Measurements from ENCODE around the gene LBH. TPM values are rescaled to one million over a fixed set of nuclear protein-coding genes. Genes with fewer than 3 reads are reported as not detected.
A peak's percentile ranks its signal among the peaks of the same experiment; 100 is the strongest.

Gene LBH
- total and polyA plus RNA-seq, 2 of the 13 experiments (the other 11 are each of a cell fraction or from before 2014, with no cell fraction given), result 0.09 to 0.25 TPM

DNA sequence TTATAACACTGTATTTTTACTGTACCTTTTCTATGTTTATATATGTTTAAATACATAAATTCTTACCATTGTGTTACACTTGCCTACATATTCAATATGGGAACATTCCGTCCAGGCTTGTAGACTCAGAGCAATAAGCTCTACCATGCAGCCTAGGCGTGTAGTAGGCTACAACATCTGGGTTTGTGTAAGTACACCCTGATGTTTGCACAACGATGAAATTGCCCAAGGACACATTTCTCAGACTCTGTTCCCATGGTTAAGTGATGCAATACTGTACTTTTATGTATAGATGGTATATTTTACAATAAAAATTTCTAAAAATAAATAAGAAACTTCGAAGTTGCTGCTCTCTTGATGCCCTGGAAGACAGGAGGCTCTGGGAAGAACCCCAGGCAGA lies 46.2 kb upstream of the LBH start (continued):
- peak; percentile 80 for TF ChIP-seq ARID5B (CRISPR knock-in tag; IDR thresholded peaks at IDR 0.05)
- TF ChIP-seq CEBPB (IDR thresholded peaks at IDR 0.05; ENCODE audit: borderline replicate concordance, low read depth, low read length), result peak; percentile 98
- TF ChIP-seq SMC3 (IDR thresholded peaks at IDR 0.05; ENCODE audit: low read length), result 0 out of 2 replicates have a peak, but pooled peaks have one; percentile 19
- TF ChIP-seq ZNF331 (CRISPR knock-in tag; IDR thresholded peaks at IDR 0.05), result peak; percentile 61; the same call in 1 of the 2 replicates
- TF ChIP-seq ZBTB49 (CRISPR knock-in tag; IDR thresholded peaks at IDR 0.05; ENCODE audit: borderline replicate concordance), result no peak
- peak; percentile 48; the same call in 1 of the 2 replicates for TF ChIP-seq FOXJ3 (CRISPR knock-in tag; IDR thresholded peaks at IDR 0.05; ENCODE audit: borderline replicate concordance)
- peak; percentile 76; the same call in 1 of the 2 replicates for TF ChIP-seq ZNF646 (CRISPR knock-in tag; IDR thresholded peaks at IDR 0.05)
- no peak for TF ChIP-seq SOX13 (IDR thresholded peaks at IDR 0.05)
- TF ChIP-seq SOX13 (CRISPR knock-in tag; conservative IDR thresholded peaks at IDR 0.05 in 1 of 2, IDR thresholded peaks at IDR 0.05 in 1 of 2), result 0 out of 4 replicates have a peak, but pooled peaks of 1 of the 2 experiments have one; percentile 14
- no peak for TF ChIP-seq SOX6 (IDR thresholded peaks at IDR 0.05)
- peak; percentile 16; the same call in 1 of the 2 replicates for TF ChIP-seq SOX6 (CRISPR knock-in tag; IDR thresholded peaks at IDR 0.05)
- TF ChIP-seq MXI1 (IDR thresholded peaks at IDR 0.05; ENCODE audit: borderline replicate concordance, low read depth, low read length), result 0 out of 3 replicates have a peak, but pooled peaks have one; percentile 16
- no peak for TF ChIP-seq ZNF615 (CRISPR knock-in tag; IDR thresholded peaks at IDR 0.05; ENCODE audit: borderline replicate concordance)
- 0 out of 2 replicates have a peak, but pooled peaks have one; percentile 33 for TF ChIP-seq HOXA5 (CRISPR knock-in tag; IDR thresholded peaks at IDR 0.05)
- TF ChIP-seq NBN (conservative IDR thresholded peaks at IDR 0.05), result no peak
- no peak for TF ChIP-seq BCL3 (CRISPR knock-in tag; IDR thresholded peaks at IDR 0.05)
